ENCODE measurements around the gene LRRK1.
A peak's percentile ranks its signal among the peaks of the same experiment; 100 is the strongest.

DNA sequence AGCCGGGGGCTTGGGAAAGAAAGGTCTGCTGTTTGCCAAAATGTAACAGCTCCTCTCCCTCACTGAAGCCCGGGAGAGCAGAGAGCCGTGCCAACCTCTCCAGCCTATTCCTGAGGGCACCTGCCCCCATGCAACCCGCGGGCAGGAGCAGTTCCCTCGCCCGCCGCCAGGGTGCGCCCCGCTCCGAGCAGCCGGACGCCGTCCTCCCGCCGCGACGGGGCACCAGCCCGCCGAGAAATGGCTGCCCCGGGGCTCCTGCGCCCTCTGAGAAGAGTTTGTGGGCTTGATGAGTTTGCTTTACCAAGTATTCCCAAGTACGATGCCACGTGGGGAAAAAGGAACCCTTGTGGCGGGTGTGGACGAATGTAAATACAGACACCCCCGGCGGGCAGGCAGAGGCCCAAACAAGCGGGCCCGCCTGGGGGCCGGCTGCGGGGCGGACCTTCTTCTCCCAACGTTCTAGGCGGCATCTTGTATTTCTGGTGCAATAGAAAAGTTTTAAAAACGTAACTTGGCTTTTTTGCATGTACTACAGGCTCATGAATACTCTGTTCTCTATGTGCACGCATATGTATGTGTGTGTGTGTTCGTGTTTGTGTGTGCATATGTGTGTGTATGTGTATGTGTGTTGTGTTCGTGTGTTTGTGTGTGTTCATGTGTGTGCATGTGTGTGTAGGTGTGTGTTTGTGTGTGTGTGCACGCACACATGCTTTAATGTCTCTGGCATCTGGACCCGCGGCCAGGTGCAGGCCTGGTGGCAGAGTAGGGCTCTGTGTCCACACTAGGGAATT is 169.8 kb downstream of the LRRK1 start:
- TF ChIP-seq EZH2phosphoT487 (IDR thresholded peaks at IDR 0.05; ENCODE audit: low read depth): no peak
- TF ChIP-seq, protein P1, sequence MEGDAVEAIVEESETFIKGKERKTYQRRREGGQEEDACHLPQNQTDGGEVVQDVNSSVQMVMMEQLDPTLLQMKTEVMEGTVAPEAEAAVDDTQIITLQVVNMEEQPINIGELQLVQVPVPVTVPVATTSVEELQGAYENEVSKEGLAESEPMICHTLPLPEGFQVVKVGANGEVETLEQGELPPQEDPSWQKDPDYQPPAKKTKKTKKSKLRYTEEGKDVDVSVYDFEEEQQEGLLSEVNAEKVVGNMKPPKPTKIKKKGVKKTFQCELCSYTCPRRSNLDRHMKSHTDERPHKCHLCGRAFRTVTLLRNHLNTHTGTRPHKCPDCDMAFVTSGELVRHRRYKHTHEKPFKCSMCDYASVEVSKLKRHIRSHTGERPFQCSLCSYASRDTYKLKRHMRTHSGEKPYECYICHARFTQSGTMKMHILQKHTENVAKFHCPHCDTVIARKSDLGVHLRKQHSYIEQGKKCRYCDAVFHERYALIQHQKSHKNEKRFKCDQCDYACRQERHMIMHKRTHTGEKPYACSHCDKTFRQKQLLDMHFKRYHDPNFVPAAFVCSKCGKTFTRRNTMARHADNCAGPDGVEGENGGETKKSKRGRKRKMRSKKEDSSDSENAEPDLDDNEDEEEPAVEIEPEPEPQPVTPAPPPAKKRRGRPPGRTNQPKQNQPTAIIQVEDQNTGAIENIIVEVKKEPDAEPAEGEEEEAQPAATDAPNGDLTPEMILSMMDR (IDR thresholded peaks at IDR 0.05; ENCODE audit: low read depth, low read length): peak; percentile 98

Data from OCI-LY3 (cell line).